DOHH2 (cell line): ENCODE results near the gene SLC35B2.
A peak's percentile ranks its signal among the peaks of the same experiment; 100 is the strongest.

Experiments used
- H3F3A ChIP-seq: fragments of 200-600 bp; sonication (generic), shearing (Covaris generic); 2 replicates; pipeline ENCODE4 v1.6.0; 2016; ENCODE audit warnings: antibody characterized with exemption, mild to moderate bottlenecking; ENCODE audit not compliant: control insufficient read depth, insufficient read depth
- H3K27ac ChIP-seq: fragments of 200-600 bp; sonication (generic); 2 replicates; pipeline ENCODE4 v1.5.1; 2014; ENCODE audit warnings: low read depth, mild to moderate bottlenecking, low read length, moderate library complexity
- H3K27me3 ChIP-seq: fragments of 200-600 bp; sonication (generic); 2 replicates; pipeline ENCODE4 v1.6.1; 2014; ENCODE audit warnings: mild to moderate bottlenecking, low read length, mixed read lengths; ENCODE audit not compliant: control insufficient read depth
- H3K36me3 ChIP-seq: fragments of 200-600 bp; sonication (generic); 2 replicates; pipeline ENCODE4 v1.6.1; 2014; ENCODE audit warnings: mild to moderate bottlenecking, low read length, moderate library complexity, mixed read lengths; ENCODE audit not compliant: control insufficient read depth
- H3K4me1 ChIP-seq: fragments of 200-600 bp; sonication (generic); 2 replicates; pipeline ENCODE4 v1.6.1; 2014; ENCODE audit warnings: mild to moderate bottlenecking, low read length, mixed read lengths; ENCODE audit not compliant: control insufficient read depth
- H3K4me2 ChIP-seq: fragments of 200-600 bp; sonication (generic); 2 replicates; pipeline ENCODE4 v1.6.0; 2014; ENCODE audit warnings: mild to moderate bottlenecking, low read length, moderate library complexity
- H3K4me3 ChIP-seq: fragments of 200-600 bp; sonication (generic); 2 replicates; pipeline ENCODE4 v1.5.1; 2014; ENCODE audit warnings: mild to moderate bottlenecking, low read length, mixed read lengths
- H3K79me2 ChIP-seq: fragments of 200-600 bp; sonication (generic); 2 replicates; pipeline ENCODE4 v1.6.1; 2014; ENCODE audit warnings: mild to moderate bottlenecking, low read length, mixed read lengths; ENCODE audit not compliant: control insufficient read depth
- H3K9me2 ChIP-seq: fragments of 200-600 bp; sonication (generic); replicated peaks from 2 replicates; pipeline ENCODE4 v1.6.1; 2014; ENCODE audit warnings: mild to moderate bottlenecking, low read length, mixed read lengths; ENCODE audit not compliant: control insufficient read depth
- H3K9me3 ChIP-seq: fragments of 200-600 bp; sonication (generic); 2 replicates; pipeline ENCODE4 v1.6.1; 2014; ENCODE audit warnings: antibody characterized with exemption, low read length, mixed read lengths; ENCODE audit not compliant: control insufficient read depth, insufficient read depth
- H4K20me1 ChIP-seq: fragments of 200-600 bp; sonication (generic); 2 replicates; pipeline ENCODE4 v1.6.0; 2014; ENCODE audit warnings: low read depth, mild to moderate bottlenecking, antibody characterized with exemption, low read length, moderate library complexity; ENCODE audit not compliant: control insufficient read depth, insufficient read depth
- CTCF ChIP-seq: fragments of 200-600 bp; sonication (generic); IDR thresholded peaks from one replicate; pipeline ENCODE4 v1.5.1; 2014; ENCODE audit warnings: antibody characterized with exemption, mild to moderate bottlenecking, low read depth, low read length; ENCODE audit not compliant: poor library complexity, severe bottlenecking
- EZH2phosphoT487 ChIP-seq: fragments of 200-600 bp; sonication (generic); IDR thresholded peaks from 2 replicates; pipeline ENCODE4 v1.6.1; 2017; ENCODE audit warnings: borderline replicate concordance, mild to moderate bottlenecking, antibody characterized with exemption, low read length, moderate library complexity, mixed read lengths

SLC35B2 gene

GRCh38 chr6:44260011-44260410 is 2.7 kb upstream of the SLC35B2 start:
- Histone ChIP-seq H3K79me2 (peaks cover 52% of the 10 kb centered on the region), H3K9me2 (no peaks in the 10 kb centered on the region), H3K9me3 (no peaks in the 10 kb centered on the region), H3F3A (peaks cover 38% of the 10 kb centered on the region), H4K20me1 (no peaks in the 10 kb centered on the region), H3K4me1 (peaks cover 69% of the 10 kb centered on the region), H3K4me3 (no peak overlapping the region), H3K4me2 (no peak overlapping the region), H3K36me3 (peaks cover 74% of the 10 kb centered on the region), H3K27ac (no peak overlapping the region), H3K27me3 (no peaks in the 10 kb centered on the region)
- no peak for TF ChIP-seq CTCF
- no peak for TF ChIP-seq EZH2phosphoT487

GRCh38 chr6:44258921-44259320 is 1.6 kb upstream of the SLC35B2 start:
- TF ChIP-seq CTCF (no peak), EZH2phosphoT487 (no peak)
- H3F3A ChIP-seq: peaks cover 42% of the 10 kb centered on the region
- no peaks in the 10 kb centered on the region for H3K9me2 ChIP-seq
- no peaks in the 10 kb centered on the region for H3K27me3 ChIP-seq
- H3K79me2 ChIP-seq: peaks cover 42% of the 10 kb centered on the region
- peaks cover 77% of the 10 kb centered on the region for H3K4me1 ChIP-seq
- H3K36me3 ChIP-seq: peaks cover 79% of the 10 kb centered on the region
- peak overlapping the region; percentile 55; the same call in 1 of the 2 replicates for H3K27ac ChIP-seq
- H3K9me3 ChIP-seq: no peaks in the 10 kb centered on the region
- H3K4me3 ChIP-seq: no peak overlapping the region
- no peak overlapping the region for H3K4me2 ChIP-seq
- no peaks in the 10 kb centered on the region; the same call in 1 of the 2 replicates for H4K20me1 ChIP-seq

- TF ChIP-seq EZH2phosphoT487 (no peak), CTCF (no peak)
- peaks cover 79% of the 10 kb centered on the region for H3K36me3 ChIP-seq
- no peaks in the 10 kb centered on the region for H3K9me2 ChIP-seq
- no peaks in the 10 kb centered on the region; the same call in 1 of the 2 replicates for H4K20me1 ChIP-seq
- peaks cover 44% of the 10 kb centered on the region for H3F3A ChIP-seq
- no peaks in the 10 kb centered on the region for H3K27me3 ChIP-seq
- peaks cover 37% of the 10 kb centered on the region for H3K79me2 ChIP-seq
- no peaks in the 10 kb centered on the region for H3K9me3 ChIP-seq
- peak overlapping the region; percentile 87; the same call in 1 of the 2 replicates for H3K4me3 ChIP-seq
- peak overlapping the region; percentile 55 for H3K27ac ChIP-seq
- H3K4me2 ChIP-seq: peak overlapping the region; percentile 94
- H3K4me1 ChIP-seq: peaks cover 72% of the 10 kb centered on the region
Measured at GRCh38 chr6:44258325-44258863, 1.1 kb upstream of the SLC35B2 start.
